ENCODE results near the gene NCAPD2. TPM values are rescaled to one million over a fixed set of nuclear protein-coding genes. Genes with fewer than 3 reads are reported as not detected.
"Not testable (repeated sequence)": the region's sequence is repeated elsewhere in the genome, so short reads cannot be mapped to it uniquely, and the experiment has no call there.

The NCAPD2 gene
- total RNA-seq, 2 donors from 2014 or later: 16.9 to 24.3 TPM

DNA sequence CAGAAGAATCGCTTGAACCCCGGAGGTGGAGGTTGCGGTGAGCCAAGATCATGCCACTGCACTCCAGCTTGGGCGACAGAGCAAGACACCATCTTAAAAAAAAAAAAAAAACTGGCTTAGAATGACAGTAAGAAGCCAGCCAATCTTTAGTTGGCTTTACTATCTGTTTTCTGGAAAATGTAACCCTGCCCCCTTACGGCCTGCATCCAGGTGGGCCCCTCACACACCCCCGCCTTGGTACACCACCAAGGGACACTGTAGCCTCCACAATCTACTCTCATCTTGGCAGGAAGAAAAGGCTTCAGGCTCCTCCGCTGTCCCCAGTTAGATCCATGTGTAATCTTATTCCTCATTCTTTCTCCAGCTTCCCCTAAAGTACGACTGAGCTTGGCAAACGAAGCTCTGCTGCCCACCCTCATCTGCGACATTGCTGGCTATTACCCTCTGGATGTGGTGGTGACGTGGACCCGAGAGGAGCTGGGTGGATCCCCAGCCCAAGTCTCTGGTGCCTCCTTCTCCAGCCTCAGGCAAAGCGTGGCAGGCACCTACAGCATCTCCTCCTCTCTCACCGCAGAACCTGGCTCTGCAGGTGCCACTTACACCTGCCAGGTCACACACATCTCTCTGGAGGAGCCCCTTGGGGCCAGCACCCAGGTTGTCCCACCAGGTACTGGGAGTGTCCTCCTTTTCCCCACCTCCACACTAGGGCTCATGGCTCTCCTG is 35.5 kb upstream of the NCAPD2 start:
- Mint-ChIP-seq H3K27ac (peak overlapping the region; percentile 100), H3K36me3 (ENCODE audit: low read depth) (peaks cover 21% of the 10 kb centered on the region), H3K27me3 (no peaks in the 10 kb centered on the region), H3K4me1 (peaks cover 56% of the 10 kb centered on the region), H3K4me3 (no peak overlapping the region)
- no peak for ATAC-seq
- no peaks in the 10 kb centered on the region for H3K9me3 ChIP-seq (ENCODE audit: control insufficient read depth, low read length, poor library complexity, severe bottlenecking)
- no peak for DNase-seq

DNA sequence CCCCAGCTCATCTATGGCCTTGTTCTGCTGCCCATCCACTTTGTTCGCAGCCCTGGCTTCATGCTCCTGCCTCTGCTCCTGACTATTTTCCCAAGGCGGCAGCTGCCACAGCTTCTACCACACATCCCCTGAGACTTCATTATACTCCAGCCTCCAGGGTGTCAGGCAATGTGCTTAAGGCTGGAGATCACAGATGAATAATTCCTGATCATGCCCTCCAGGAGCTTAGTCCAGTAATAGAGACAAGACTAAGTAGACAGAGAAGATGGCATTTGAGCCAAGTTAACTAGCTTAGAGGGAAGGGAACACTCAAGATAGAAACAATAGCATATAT is 34.9 kb upstream of the NCAPD2 start:
- peaks cover 21% of the 10 kb centered on the region for H3K36me3 Mint-ChIP-seq (ENCODE audit: low read depth)
- ATAC-seq (no peak), DNase-seq (no peak)
- peak overlapping the region; percentile 100 for H3K27ac Mint-ChIP-seq
- H3K9me3 ChIP-seq (ENCODE audit: control insufficient read depth, low read length, poor library complexity, severe bottlenecking): no peaks in the 10 kb centered on the region
- no peaks in the 10 kb centered on the region for H3K27me3 Mint-ChIP-seq
- H3K4me3 Mint-ChIP-seq: peak overlapping the region; percentile 49
- peaks cover 59% of the 10 kb centered on the region for H3K4me1 Mint-ChIP-seq

DNA sequence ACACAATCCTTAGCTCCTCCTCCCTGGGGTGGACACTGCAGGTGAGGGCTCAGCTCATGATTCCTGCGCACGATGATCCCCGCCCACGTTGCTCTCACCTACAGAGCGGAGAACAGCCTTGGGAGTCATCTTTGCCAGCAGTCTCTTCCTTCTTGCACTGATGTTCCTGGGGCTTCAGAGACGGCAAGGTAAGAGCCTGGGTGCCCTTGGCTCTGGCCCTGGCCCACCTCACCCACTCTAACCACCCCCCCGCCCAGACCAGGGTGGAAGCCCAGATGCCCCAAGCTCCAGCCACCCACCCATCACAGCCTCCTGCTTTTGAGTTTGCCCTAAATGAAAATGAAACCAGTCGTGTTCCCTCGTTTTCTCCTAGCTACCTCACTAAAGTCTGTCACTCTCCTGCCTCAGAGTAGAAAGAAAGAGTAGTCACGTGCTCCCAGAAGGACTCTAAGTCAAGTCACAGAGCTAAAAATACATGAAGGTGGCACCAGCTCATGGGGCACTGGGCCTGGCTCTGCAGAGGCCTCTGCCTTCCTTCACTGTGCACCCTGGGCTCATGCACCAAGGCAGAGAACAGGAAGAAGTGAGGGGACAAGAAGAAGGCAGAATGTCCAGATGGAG is 33.0 kb upstream of the NCAPD2 start:
- peak; percentile 8 for ATAC-seq
- Mint-ChIP-seq H3K27ac (peak overlapping the region; percentile 99), H3K4me1 (peaks cover 67% of the 10 kb centered on the region), H3K4me3 (peak overlapping the region; percentile 93), H3K27me3 (no peaks in the 10 kb centered on the region), H3K36me3 (ENCODE audit: low read depth) (peaks cover 20% of the 10 kb centered on the region)
- no peak for DNase-seq
- H3K9me3 ChIP-seq (ENCODE audit: control insufficient read depth, low read length, poor library complexity, severe bottlenecking): no peaks in the 10 kb centered on the region

DNA sequence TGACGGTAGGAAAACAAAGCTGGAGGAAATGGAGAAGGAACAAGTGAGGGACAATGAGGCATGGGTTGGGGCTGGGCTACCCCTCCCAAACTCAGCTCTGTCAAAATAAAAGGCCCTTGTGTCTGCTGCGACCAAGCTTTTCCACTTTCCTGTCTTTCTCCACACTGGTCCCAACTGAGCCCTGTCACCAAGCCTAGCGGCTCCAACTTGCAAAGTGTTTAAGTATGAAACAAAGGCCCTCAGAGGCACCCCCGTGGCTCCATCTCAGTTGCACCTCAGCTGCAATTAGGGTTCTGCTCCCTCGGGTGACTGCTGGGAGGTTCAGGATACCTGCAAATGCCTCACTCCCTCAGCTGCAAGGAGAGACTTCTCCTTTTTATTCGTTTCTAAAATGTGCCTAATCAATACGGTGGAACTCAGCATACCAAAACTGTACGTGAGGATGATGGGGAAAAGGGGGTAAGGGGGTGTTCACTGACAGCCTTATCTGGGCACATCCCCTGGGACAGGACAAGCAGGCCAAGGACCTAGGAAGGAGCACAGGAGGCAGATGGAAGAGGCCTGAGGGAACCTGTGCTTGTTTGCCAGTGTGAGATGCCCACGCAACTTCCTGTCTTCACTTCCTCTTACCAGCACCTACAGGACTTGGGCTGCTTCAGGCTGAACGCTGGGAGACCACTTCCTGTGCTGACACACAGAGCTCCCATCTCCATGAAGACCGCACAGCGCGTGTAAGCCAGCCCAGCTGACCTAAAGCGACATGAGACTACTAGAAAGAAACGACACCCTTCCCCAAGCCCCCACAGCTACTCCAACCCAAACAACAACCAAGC is 32.3 kb upstream of the NCAPD2 start:
- Mint-ChIP-seq H3K27ac (peak overlapping the region; percentile 99), H3K36me3 (ENCODE audit: low read depth) (peaks cover 20% of the 10 kb centered on the region), H3K27me3 (no peaks in the 10 kb centered on the region), H3K4me1 (peaks cover 73% of the 10 kb centered on the region), H3K4me3 (peak overlapping the region; percentile 93)
- ATAC-seq (peak; percentile 87), DNase-seq (peak; percentile 52 to 72 (median 58))
- H3K9me3 ChIP-seq (ENCODE audit: control insufficient read depth, low read length, poor library complexity, severe bottlenecking): no peaks in the 10 kb centered on the region

DNA sequence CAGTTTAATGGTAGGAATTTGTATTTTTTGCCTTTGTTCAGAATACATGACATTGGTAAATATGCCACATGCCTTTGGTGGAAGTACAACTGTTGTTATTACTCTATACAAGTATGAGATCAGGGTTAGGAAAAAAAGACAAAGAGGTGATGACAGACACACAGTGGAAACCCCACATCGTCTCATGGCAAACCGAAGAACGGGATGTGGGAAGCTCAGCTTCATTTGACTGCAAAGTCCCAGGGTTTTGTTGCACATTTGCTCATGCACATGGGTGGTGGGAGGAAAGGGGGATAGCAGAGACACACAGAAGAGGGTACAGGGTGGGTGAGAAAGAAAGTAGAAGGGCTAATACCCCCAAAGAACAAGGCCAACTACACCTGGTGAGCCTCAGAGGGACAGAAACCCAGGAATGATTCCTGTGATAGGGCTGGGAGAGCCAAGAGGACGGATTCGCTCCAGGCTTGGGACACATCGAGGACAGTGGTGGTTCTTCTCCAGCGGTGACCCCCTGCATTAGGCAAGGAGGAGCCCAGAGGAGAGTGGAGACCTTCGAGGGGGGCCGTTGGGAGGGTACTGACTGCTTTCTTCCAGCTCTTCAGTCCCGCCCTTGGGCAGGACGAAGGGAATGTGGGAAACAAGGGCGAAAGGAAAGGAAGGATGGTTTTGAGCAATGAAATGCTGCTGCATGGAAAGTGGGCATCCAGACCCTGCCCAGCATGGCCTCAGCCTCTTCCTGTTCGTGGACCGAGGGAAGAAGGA is 31.5 kb upstream of the NCAPD2 start:
- Mint-ChIP-seq H3K4me1 (peaks cover 74% of the 10 kb centered on the region), H3K4me3 (peak overlapping the region; percentile 93), H3K27ac (peak overlapping the region; percentile 99), H3K27me3 (no peaks in the 10 kb centered on the region), H3K36me3 (ENCODE audit: low read depth) (peaks cover 19% of the 10 kb centered on the region)
- H3K9me3 ChIP-seq (ENCODE audit: control insufficient read depth, low read length, poor library complexity, severe bottlenecking): no peaks in the 10 kb centered on the region
- ATAC-seq: peak; percentile 44
- DNase-seq: peak in 1 of 3 donors; percentile 32

DNA sequence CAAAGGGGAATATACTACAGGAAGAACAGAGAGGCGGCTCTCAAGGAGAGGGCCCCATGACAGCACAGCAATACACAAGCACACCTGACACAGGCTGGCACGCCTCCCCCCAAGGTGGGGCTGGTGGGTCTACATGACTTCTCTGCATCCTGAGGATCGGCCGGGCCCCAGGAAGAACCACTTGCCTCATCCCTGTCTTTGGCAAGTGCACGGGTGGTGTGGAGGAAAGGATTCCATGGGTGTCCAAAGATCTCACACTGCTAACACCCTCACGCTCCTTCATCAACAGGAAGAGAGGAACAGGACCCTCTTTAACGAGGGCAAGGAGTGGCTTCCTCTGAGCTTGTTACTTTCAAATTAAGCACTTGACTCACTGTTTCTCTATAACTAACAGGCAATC is 30.7 kb upstream of the NCAPD2 start:
- no peaks in the 10 kb centered on the region for H3K27me3 Mint-ChIP-seq
- ATAC-seq (peak; percentile 18), DNase-seq (no peak)
- peak overlapping the region; percentile 99 for H3K27ac Mint-ChIP-seq
- H3K4me1 Mint-ChIP-seq: peaks cover 78% of the 10 kb centered on the region
- H3K36me3 Mint-ChIP-seq (ENCODE audit: low read depth): peaks cover 19% of the 10 kb centered on the region
- H3K9me3 ChIP-seq (ENCODE audit: control insufficient read depth, low read length, poor library complexity, severe bottlenecking): no peaks in the 10 kb centered on the region
- H3K4me3 Mint-ChIP-seq: peak overlapping the region; percentile 93

DNA sequence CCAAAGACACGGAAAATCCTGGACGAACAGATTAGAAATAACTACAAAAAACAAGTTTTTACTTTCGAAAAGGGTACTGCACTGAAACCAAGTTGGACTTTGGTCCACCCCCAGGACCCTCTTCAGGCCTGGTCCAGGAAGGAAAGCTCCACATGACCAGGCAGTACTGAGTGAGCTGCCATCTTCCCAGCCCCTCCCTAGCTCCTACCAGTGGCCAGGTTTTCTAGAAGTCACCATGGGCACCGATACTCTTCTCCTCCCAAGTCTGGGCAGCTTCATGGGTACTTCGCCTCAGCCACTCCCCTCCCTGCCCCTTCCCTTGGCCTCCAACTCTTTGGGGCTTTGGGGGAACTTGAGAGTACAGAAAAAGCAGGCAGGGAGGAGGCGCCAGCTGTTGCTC is 30.0 kb upstream of the NCAPD2 start:
- Mint-ChIP-seq H3K27me3 (no peaks in the 10 kb centered on the region), H3K4me1 (peaks cover 79% of the 10 kb centered on the region), H3K36me3 (ENCODE audit: low read depth) (peaks cover 13% of the 10 kb centered on the region), H3K4me3 (peak overlapping the region; percentile 93), H3K27ac (peak overlapping the region; percentile 99)
- no peak for ATAC-seq
- no peak for DNase-seq
- no peaks in the 10 kb centered on the region for H3K9me3 ChIP-seq (ENCODE audit: control insufficient read depth, low read length, poor library complexity, severe bottlenecking)

DNA sequence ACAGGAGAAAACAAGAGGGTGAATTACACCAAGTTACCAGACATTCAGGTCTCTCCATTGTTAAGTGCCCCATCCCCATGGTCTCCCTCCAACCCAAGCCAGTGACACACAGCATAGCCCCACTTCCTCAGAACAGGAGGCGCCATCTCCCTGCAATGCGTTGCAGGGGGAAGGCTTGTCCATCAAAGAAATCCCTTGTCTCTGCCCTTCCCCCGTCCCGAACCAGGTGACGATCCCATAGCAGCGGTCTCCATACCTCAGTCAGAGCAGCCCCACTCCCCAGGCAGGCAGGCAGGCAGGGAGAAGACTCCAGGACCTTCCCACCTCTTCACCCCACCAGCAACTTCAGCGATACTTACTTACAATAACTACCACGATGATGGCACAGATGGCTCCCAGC is 29.4 kb upstream of the NCAPD2 start:
- H3K9me3 ChIP-seq (ENCODE audit: control insufficient read depth, low read length, poor library complexity, severe bottlenecking): no peaks in the 10 kb centered on the region
- DNase-seq (no peak), ATAC-seq (no peak)
- Mint-ChIP-seq H3K36me3 (ENCODE audit: low read depth) (peaks cover 10% of the 10 kb centered on the region), H3K27me3 (no peaks in the 10 kb centered on the region), H3K4me3 (peak overlapping the region; percentile 93), H3K4me1 (peaks cover 80% of the 10 kb centered on the region), H3K27ac (peak overlapping the region; percentile 99)

DNA sequence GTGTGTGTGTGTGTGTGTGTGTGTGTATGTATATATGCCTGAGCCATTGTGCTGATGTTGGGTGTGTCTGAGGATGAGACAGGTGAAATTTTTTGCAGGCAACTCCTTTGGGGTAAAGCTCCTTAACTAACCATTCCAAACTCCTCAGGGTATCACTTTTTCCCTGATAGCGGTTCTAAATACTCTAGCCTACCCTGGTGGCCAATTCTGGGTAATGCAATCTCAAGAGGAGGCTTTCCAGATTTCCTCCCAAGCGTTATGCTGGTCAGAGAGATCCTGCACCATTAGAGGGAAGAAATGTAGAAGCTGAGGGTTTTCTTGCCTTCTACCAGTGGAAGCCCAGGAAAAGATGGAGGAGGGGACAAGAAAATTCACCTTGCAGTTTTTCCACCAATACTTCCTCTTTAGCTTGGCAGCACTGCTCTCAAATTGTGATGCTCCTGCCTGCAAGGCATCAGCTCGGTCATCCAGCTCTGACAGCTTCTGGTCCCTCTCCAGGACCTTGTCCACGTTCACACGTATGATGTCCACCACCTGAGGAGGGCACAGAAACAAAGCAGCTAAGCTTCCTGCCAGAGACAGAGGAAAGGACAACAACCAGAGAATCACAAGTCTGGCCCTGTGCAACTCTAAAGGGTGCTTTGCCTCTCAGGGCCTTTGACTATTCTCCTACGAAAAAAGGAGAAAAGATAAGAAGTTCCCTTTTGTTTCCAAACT is 28.3 kb upstream of the NCAPD2 start:
- H3K27ac Mint-ChIP-seq: peak overlapping the region; percentile 99
- H3K4me3 Mint-ChIP-seq: peak overlapping the region; percentile 33
- H3K9me3 ChIP-seq (ENCODE audit: control insufficient read depth, low read length, poor library complexity, severe bottlenecking): no peaks in the 10 kb centered on the region
- DNase-seq: peak in 1 of 3 donors; percentile 30
- H3K27me3 Mint-ChIP-seq: no peaks in the 10 kb centered on the region
- H3K4me1 Mint-ChIP-seq: peaks cover 79% of the 10 kb centered on the region
- ATAC-seq: peak; percentile 15
- H3K36me3 Mint-ChIP-seq (ENCODE audit: low read depth): peaks cover 10% of the 10 kb centered on the region

DNA sequence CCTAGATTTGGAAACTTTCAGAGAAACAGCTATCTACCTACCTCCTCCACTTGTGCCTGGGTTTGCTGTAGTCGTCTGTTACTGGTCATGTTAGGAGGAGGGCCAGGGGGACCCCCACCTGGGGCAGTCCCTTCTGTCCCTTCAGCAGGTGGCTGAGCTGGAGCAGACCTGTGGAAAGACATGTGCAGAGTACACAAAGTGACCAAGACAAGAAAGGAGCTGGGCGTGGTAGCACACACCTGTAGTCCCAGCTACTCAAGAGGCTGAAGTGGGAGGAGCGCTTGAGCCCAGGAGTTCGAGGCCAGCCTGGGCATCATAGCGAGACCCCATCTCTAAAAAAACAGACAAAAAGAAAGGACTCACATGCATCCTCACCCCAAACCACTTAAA is 27.7 kb upstream of the NCAPD2 start:
- Mint-ChIP-seq H3K4me3 (peak overlapping the region; percentile 59), H3K27ac (peak overlapping the region; percentile 99), H3K36me3 (ENCODE audit: low read depth) (peaks cover 5% of the 10 kb centered on the region), H3K4me1 (peaks cover 76% of the 10 kb centered on the region), H3K27me3 (no peaks in the 10 kb centered on the region)
- no peak for DNase-seq
- no peak for ATAC-seq
- no peaks in the 10 kb centered on the region for H3K9me3 ChIP-seq (ENCODE audit: control insufficient read depth, low read length, poor library complexity, severe bottlenecking)

DNA sequence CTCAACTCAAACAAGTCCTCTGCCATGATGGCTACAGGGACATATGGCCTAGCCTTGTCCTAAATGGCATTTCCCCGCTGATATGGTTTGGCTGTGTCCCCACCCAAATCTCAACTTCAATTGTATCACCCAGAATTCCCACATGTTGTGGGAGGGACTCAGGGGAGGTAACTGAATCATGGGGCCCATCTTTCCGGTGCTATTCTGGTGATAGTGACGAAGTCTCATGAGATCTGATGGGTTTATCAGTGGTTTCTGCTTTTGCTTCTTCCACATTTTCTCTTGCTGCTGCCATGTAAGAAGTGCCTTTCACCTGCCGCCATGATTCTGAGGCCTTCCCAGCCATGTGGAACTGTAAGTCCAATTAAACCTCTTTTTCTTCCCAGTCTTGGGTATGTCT is 27.2 kb upstream of the NCAPD2 start:
- Mint-ChIP-seq H3K27ac (peak overlapping the region; percentile 78), H3K4me3 (peak overlapping the region; percentile 61), H3K4me1 (peaks cover 73% of the 10 kb centered on the region)
- not testable (repeated sequence) for H3K27me3 Mint-ChIP-seq; ATAC-seq; H3K9me3 ChIP-seq (ENCODE audit: control insufficient read depth, low read length, poor library complexity, severe bottlenecking); H3K36me3 Mint-ChIP-seq (ENCODE audit: low read depth); DNase-seq

DNA sequence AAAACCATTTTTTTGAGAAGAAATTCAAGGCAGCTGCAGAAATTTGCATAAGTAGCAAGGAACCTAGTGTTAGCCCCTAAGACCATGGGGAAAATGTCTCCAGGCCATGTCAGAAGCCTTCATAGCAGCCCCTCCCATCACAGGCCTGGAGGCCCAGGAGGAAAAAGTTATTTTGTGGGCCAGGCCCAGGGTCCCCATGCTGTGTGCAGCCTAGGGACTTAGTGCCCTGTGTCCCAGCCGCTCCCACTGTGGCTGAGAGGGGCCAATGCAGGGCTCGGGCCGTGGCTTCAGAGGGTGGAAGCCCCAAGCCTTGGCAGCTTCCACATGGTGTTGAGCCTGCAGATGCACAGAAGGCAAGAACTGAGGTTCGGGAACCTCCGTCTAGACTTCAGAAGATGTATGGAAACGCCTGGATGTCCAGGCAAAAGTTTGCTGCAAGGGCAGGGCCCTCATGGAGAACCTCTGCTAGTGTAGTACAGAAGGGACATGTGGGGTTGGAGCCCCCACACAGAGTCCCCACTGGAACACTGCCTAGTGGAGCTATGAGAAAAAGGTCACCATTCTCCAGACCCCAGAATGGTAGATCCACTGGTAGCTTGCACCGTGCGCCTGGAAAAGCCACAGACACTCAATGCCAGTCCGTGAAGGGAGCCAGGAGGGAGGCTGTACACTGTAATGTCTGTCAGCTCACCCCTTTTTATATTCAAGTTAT is 26.2 kb upstream of the NCAPD2 start:
- not testable (repeated sequence) for DNase-seq; H3K27me3 Mint-ChIP-seq; H3K9me3 ChIP-seq (ENCODE audit: control insufficient read depth, low read length, poor library complexity, severe bottlenecking); H3K36me3 Mint-ChIP-seq (ENCODE audit: low read depth); ATAC-seq
- H3K4me3 Mint-ChIP-seq: peak overlapping the region; percentile 91
- H3K27ac Mint-ChIP-seq: peak overlapping the region; percentile 80
- peaks cover 65% of the 10 kb centered on the region for H3K4me1 Mint-ChIP-seq

Measured in T-helper 17 cell (primary cell).